H9 (cell line): ENCODE data around the gene SH2B2. TPM values are rescaled to one million over a fixed set of nuclear protein-coding genes. Genes with fewer than 3 reads are reported as not detected.

Experiments used
- DNase-seq: peaks from one replicate; pipeline ENCODE4 v3.0.0-alpha.2; 2017
- H2AFZ ChIP-seq: one replicate; pipeline ENCODE4 v1.6.1; 2013; ENCODE audit warnings: mild to moderate bottlenecking, low read length, control low read depth, moderate library complexity
- H2AK5ac ChIP-seq: 2 replicates; pipeline ENCODE4 v1.6.1; 2013; ENCODE audit warnings: low read length, control low read depth, mixed read lengths; ENCODE audit not compliant: insufficient read length
- H2BK120ac ChIP-seq: one replicate; pipeline ENCODE4 v1.6.1; 2013; ENCODE audit warnings: low read depth, mild to moderate bottlenecking, low read length, control low read depth, inconsistent platforms; ENCODE audit not compliant: poor library complexity, severe bottlenecking
- H2BK12ac ChIP-seq: 2 replicates; pipeline ENCODE4 v1.6.1; 2013; ENCODE audit warnings: low read length, control low read depth, mixed read lengths, low read depth; ENCODE audit not compliant: insufficient read length
- H2BK15ac ChIP-seq: 2 replicates; pipeline ENCODE4 v1.6.1; 2013; ENCODE audit warnings: low read depth, low read length, control low read depth
- H2BK20ac ChIP-seq: one replicate; pipeline ENCODE4 v1.6.1; 2013; ENCODE audit warnings: low read depth, mild to moderate bottlenecking, low read length, control low read depth, inconsistent platforms; ENCODE audit not compliant: poor library complexity, severe bottlenecking
- H2BK5ac ChIP-seq: 2 replicates; pipeline ENCODE4 v1.6.1; 2013; ENCODE audit warnings: low read length, control low read depth, mixed read lengths; ENCODE audit not compliant: insufficient read length
- H3K14ac ChIP-seq: 2 replicates; pipeline ENCODE4 v1.6.1; 2013; ENCODE audit warnings: low read length, control low read depth; ENCODE audit not compliant: insufficient read depth
- H3K18ac ChIP-seq: 2 replicates; pipeline ENCODE4 v1.6.1; 2013; ENCODE audit warnings: low read depth, mild to moderate bottlenecking, mixed read lengths, low read length, control low read depth; ENCODE audit not compliant: insufficient read length
- H3K23ac ChIP-seq: 2 replicates; pipeline ENCODE4 v1.6.1; 2013; ENCODE audit warnings: low read length, control low read depth, mixed read lengths, low read depth; ENCODE audit not compliant: insufficient read length
- H3K23me2 ChIP-seq: 2 replicates; pipeline ENCODE4 v1.6.1; 2013; ENCODE audit warnings: low read depth, mild to moderate bottlenecking, mixed read lengths, low read length, control low read depth; ENCODE audit not compliant: insufficient read length, poor library complexity, severe bottlenecking
- H3K27ac ChIP-seq: 2 replicates; pipeline ENCODE4 v1.5.1; 2013; ENCODE audit warnings: low read length, control low read depth, mixed read lengths, low read depth; ENCODE audit not compliant: insufficient read length
- H3K27me3 ChIP-seq: 2 replicates; pipeline ENCODE4 v1.6.1; 2013; ENCODE audit warnings: low read length, control low read depth, inconsistent platforms; ENCODE audit not compliant: insufficient read depth
- H3K4ac ChIP-seq: 2 replicates; pipeline ENCODE4 v1.6.1; 2013; ENCODE audit warnings: low read depth, mild to moderate bottlenecking, control low read depth, inconsistent platforms, low read length, moderate library complexity
- H3K4me1 ChIP-seq: 2 replicates; pipeline ENCODE4 v1.6.1; 2013; ENCODE audit warnings: low read length, control low read depth, inconsistent platforms; ENCODE audit not compliant: insufficient read depth
- H3K4me2 ChIP-seq: 2 replicates; pipeline ENCODE4 v1.6.1; 2013; ENCODE audit warnings: low read length, control low read depth, mixed read lengths; ENCODE audit not compliant: insufficient read length, insufficient read depth
- H3K56ac ChIP-seq: 2 replicates; pipeline ENCODE4 v1.6.1; 2013; ENCODE audit warnings: low read depth, mild to moderate bottlenecking, mixed read lengths, low read length, control low read depth; ENCODE audit not compliant: insufficient read length
- H3K79me1 ChIP-seq: 2 replicates; pipeline ENCODE4 v1.6.1; 2013; ENCODE audit warnings: low read depth, mild to moderate bottlenecking, moderate library complexity, low read length, control low read depth, inconsistent platforms; ENCODE audit not compliant: insufficient read depth, poor library complexity, severe bottlenecking
- H3K79me2 ChIP-seq: 2 replicates; pipeline ENCODE4 v1.6.1; 2013; ENCODE audit warnings: low read length, control low read depth, inconsistent platforms; ENCODE audit not compliant: insufficient read depth
- H3K9ac ChIP-seq: 2 replicates; pipeline ENCODE4 v1.6.1; 2013; ENCODE audit warnings: low read length, control low read depth, mixed read lengths; ENCODE audit not compliant: insufficient read length; ENCODE audit errors: extremely low read depth
- H3K9me3 ChIP-seq: one replicate; pipeline ENCODE4 v1.6.1; 2013; ENCODE audit warnings: low read depth, low read length, inconsistent platforms; ENCODE audit not compliant: control insufficient read depth
- H3T11ph ChIP-seq: one replicate; pipeline ENCODE4 v1.6.1; 2013; ENCODE audit warnings: mild to moderate bottlenecking, low read length, control low read depth, inconsistent platforms
- H4K20me1 ChIP-seq: one replicate; pipeline ENCODE4 v1.6.1; 2013; ENCODE audit not compliant: control insufficient read depth, insufficient read length, insufficient read depth
- H4K5ac ChIP-seq: 2 replicates; pipeline ENCODE4 v1.6.1; 2013; ENCODE audit warnings: low read depth, mild to moderate bottlenecking, mixed read lengths, low read length, control low read depth; ENCODE audit not compliant: insufficient read length
- H4K8ac ChIP-seq: replicated peaks from 2 replicates; pipeline ENCODE4 v1.6.1; 2013; ENCODE audit warnings: low read length, control low read depth, mixed read lengths, low read depth; ENCODE audit not compliant: insufficient read length
- H4K91ac ChIP-seq: 2 replicates; pipeline ENCODE4 v1.6.1; 2013; ENCODE audit warnings: low read depth, mild to moderate bottlenecking, moderate library complexity, mixed read lengths, low read length, control low read depth; ENCODE audit not compliant: insufficient read length
- H3K27ac Mint-ChIP-seq, 3 experiments: 2 replicates in 2 of 3; 3 replicates in 1 of 3; pipeline ENCODE4 v1.8.0; 2020 to 2021; ENCODE audit warnings: mixed read lengths in 3 of 3, mild to moderate bottlenecking in 1 of 3, moderate library complexity in 1 of 3
- H3K27me3 Mint-ChIP-seq: 2 replicates; pipeline ENCODE4 v1.8.0; 2021; ENCODE audit warnings: low read depth, mild to moderate bottlenecking, moderate library complexity, mixed read lengths
- H3K36me3 Mint-ChIP-seq, 3 experiments: 2 replicates in 2 of 3; 3 replicates in 1 of 3; pipeline ENCODE4 v1.8.0; 2020 to 2021; ENCODE audit warnings: low read depth in 3 of 3, mixed read lengths in 3 of 3; ENCODE audit not compliant: insufficient read depth in 1 of 3
- H3K4me1 Mint-ChIP-seq, 2 experiments: 2 replicates each; pipeline ENCODE4 v1.8.0; 2020; ENCODE audit warnings: mixed read lengths in 2 of 2
- H3K4me3 Mint-ChIP-seq, 2 experiments: 2 replicates in 1 of 2; 3 replicates in 1 of 2; pipeline ENCODE4 v1.8.0; 2020 to 2021; ENCODE audit warnings: mild to moderate bottlenecking in 2 of 2, mixed read lengths in 2 of 2, moderate library complexity in 1 of 2
- H3K9me3 Mint-ChIP-seq, 2 experiments: 2 replicates in 1 of 2; 3 replicates in 1 of 2; pipeline ENCODE4 v1.8.0; 2020; ENCODE audit warnings: mild to moderate bottlenecking in 2 of 2, mixed read lengths in 2 of 2, moderate library complexity in 1 of 2
- WGBS: extraction: QIAGEN DNeasy Blood & Tissue Kit; methylation state at CpG from one replicate; pipeline ENCODE4 v1.1.7; 2013; ENCODE audit warnings: missing lambda C conversion rate, low lambda C conversion rate, mixed read lengths; ENCODE audit not compliant: insufficient read length; ENCODE audit errors: extremely low coverage; 5-methylcytosine and 5-hydroxymethylcytosine counted together
- total RNA-seq: library from RNA; stranded (reverse); gene quantifications from 2 replicates; pipeline ENCODE4 v1.2.1, GENCODE V29; 2021
- TF ChIP-seq, protein P1 (sequence below): fragments of 200-600 bp; sonication (generic); conservative IDR thresholded peaks from 3 replicates; pipeline ENCODE4 v1.8.0; 2021; ENCODE audit warnings: antibody characterized with exemption, mild to moderate bottlenecking

Gene SH2B2
- total RNA-seq, 1 experiment from 2014 or later, result 10.4 TPM

GRCh38 chr7:102296179-102296438 lies 9.4 kb downstream of the SH2B2 start:
- DNase-seq, result no peak
- Histone ChIP-seq H3K23ac (no peak overlapping the region), H3K9ac (no peak overlapping the region), H3K4me2 (no peak overlapping the region), H3K4me1 (no peaks in the 10 kb centered on the region), H2BK20ac (no peak overlapping the region), H4K8ac (no peak overlapping the region), H2BK15ac (no peak overlapping the region), H3K79me1 (no peaks in the 10 kb centered on the region), H3K9me3 (no peaks in the 10 kb centered on the region), H3K14ac (no peak overlapping the region), H3K56ac (no peak overlapping the region), H2AK5ac (no peak overlapping the region), H3K27ac (no peak overlapping the region), H4K5ac (no peak overlapping the region), H2BK5ac (no peak overlapping the region), H4K20me1 (peaks cover 2% of the 10 kb centered on the region), H4K91ac (no peak overlapping the region), H3T11ph (no peak overlapping the region), H3K23me2 (peaks cover 3% of the 10 kb centered on the region), H3K79me2 (no peaks in the 10 kb centered on the region), H3K18ac (no peak overlapping the region), H2AFZ (no peak overlapping the region), H2BK120ac (no peak overlapping the region), H3K4ac (no peak overlapping the region), H3K27me3 (no peaks in the 10 kb centered on the region), H2BK12ac (no peak overlapping the region)
- Mint-ChIP-seq H3K27ac (0 out of 7 replicates have a peak overlapping the region, but pooled peaks of 1 of the 3 experiments have one; percentile 20), H3K27me3 (peaks cover 11% of the 10 kb centered on the region), H3K4me3 (no peak overlapping the region), H3K36me3 (no peaks in the 10 kb centered on the region), H3K4me1 (peaks cover 29 to 45% of the 10 kb centered on the region in 2 experiments), H3K9me3 (no peaks in the 10 kb centered on the region)
- TF ChIP-seq, protein P1, sequence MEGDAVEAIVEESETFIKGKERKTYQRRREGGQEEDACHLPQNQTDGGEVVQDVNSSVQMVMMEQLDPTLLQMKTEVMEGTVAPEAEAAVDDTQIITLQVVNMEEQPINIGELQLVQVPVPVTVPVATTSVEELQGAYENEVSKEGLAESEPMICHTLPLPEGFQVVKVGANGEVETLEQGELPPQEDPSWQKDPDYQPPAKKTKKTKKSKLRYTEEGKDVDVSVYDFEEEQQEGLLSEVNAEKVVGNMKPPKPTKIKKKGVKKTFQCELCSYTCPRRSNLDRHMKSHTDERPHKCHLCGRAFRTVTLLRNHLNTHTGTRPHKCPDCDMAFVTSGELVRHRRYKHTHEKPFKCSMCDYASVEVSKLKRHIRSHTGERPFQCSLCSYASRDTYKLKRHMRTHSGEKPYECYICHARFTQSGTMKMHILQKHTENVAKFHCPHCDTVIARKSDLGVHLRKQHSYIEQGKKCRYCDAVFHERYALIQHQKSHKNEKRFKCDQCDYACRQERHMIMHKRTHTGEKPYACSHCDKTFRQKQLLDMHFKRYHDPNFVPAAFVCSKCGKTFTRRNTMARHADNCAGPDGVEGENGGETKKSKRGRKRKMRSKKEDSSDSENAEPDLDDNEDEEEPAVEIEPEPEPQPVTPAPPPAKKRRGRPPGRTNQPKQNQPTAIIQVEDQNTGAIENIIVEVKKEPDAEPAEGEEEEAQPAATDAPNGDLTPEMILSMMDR, result no peak
- no CpG with 5 or more reads among the region's 6 CpGs for WGBS
